Measurements from ENCODE around the gene GRK5.

The GRK5 gene

DNA sequence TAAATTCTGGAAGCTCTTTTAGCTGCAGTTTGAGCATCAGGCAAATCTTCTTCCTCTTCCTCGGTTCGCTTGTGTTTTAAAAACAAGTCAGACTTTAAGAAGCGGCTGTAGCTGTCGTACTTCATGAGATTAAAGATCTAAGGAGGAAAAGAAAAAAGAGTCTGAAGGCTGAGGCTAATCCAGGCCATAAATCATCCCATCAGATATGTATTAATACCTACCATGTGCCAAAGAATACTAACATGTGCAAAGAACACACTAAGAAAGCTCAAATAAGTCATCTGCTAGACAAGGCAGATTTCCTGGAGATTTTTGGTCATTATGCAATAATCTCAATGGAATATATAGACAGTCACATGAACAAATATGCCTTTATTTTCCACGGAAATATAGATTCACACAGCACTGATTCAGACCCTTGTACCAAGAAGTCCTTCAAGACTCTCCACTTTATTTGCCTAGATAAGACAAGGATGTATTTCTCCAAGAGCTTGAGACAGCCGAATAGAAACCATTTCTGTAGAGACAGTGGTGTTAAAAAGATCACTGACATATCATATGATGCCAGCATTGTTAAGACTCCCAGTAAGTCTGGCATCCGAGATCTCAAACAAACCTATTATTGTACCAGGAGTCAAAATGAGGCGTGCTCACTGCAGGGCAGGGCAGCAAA, 292.9 kb downstream of the GRK5 start:
- Mint-ChIP-seq H3K4me1 (ENCODE audit: low read depth) (peaks cover 93% of the 10 kb centered on the region), H3K27ac (peak overlapping the region; percentile 100), H3K4me3 (peak overlapping the region; percentile 83), H3K36me3 (peaks cover 22% of the 10 kb centered on the region), H3K27me3 (no peaks in the 10 kb centered on the region), H3K9me3 (ENCODE audit: low read depth) (no peaks in the 10 kb centered on the region)

DNA sequence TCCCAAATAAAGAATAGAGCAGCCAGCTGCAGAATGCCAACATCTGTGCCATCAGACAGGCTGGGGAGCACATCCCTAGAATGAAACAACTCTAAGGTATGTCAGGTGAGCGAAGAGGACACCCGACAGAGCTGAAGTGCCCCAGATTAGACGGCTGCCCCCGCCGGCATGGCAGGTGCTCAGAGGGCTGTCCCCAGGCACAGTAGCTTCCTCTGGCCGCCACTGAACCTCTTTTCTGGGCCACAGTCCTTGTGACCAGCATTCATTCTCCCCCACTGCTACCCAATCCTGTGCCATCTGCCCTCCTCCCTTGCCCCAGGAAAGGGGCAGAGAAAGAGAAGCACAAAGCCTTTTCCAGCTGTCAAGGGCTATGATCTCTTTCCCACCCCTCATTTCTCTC, 293.4 kb downstream of the GRK5 start:
- peak overlapping the region; percentile 100 for H3K27ac Mint-ChIP-seq
- H3K9me3 Mint-ChIP-seq (ENCODE audit: low read depth), result no peaks in the 10 kb centered on the region
- peaks cover 27% of the 10 kb centered on the region for H3K36me3 Mint-ChIP-seq
- H3K27me3 Mint-ChIP-seq, result no peaks in the 10 kb centered on the region
- peaks cover 96% of the 10 kb centered on the region for H3K4me1 Mint-ChIP-seq (ENCODE audit: low read depth)
- H3K4me3 Mint-ChIP-seq, result peak overlapping the region; percentile 83

DNA sequence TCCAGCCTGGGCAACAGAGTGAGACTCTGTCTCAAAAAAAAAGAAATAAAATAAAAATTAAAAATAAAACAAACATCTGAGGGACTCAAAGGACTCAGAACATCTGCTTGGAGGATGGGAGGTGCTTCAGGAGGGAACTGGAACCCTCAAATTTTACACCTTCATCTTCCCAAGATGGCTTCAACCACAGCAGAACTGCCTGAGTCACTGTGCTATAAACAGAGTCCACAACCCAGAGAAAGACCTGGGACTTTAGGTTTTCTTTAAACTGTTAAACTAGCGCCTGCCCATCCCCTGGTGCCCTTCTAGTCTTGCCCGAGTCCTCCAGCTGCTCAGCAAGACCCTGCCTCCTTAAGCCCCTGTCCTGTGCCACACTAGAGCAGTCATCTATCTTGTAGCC, 294.3 kb downstream of the GRK5 start:
- peaks cover 98% of the 10 kb centered on the region for H3K4me1 Mint-ChIP-seq (ENCODE audit: low read depth)
- peaks cover 29% of the 10 kb centered on the region for H3K36me3 Mint-ChIP-seq
- H3K4me3 Mint-ChIP-seq, result peak overlapping the region; percentile 86
- peak overlapping the region; percentile 100 for H3K27ac Mint-ChIP-seq
- H3K27me3 Mint-ChIP-seq, result no peaks in the 10 kb centered on the region
- no peaks in the 10 kb centered on the region for H3K9me3 Mint-ChIP-seq (ENCODE audit: low read depth)

DNA sequence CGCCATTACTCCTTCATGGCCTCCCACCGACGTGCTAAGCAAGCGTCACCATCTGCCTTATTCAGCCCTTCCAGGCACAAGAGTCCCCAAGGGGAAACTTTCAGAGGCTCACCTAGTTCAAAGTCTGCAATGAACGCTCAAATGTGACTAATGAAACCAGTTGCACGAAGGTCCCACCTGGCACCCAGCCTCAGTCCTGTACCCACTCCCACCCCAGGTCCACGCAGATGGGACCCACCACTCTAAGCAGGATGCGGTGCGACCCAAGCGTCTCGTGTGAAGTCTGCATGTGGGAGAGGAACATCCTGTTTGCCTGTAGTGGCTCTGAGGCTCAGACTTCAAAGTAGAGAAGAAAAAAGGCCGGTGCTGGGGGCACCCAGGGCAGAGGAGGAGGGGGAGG, 294.8 kb downstream of the GRK5 start:
- Mint-ChIP-seq H3K4me3 (peak overlapping the region; percentile 86), H3K27ac (peak overlapping the region; percentile 100), H3K4me1 (ENCODE audit: low read depth) (peaks cover 98% of the 10 kb centered on the region), H3K27me3 (no peaks in the 10 kb centered on the region), H3K36me3 (peaks cover 29% of the 10 kb centered on the region), H3K9me3 (ENCODE audit: low read depth) (no peaks in the 10 kb centered on the region)

DNA sequence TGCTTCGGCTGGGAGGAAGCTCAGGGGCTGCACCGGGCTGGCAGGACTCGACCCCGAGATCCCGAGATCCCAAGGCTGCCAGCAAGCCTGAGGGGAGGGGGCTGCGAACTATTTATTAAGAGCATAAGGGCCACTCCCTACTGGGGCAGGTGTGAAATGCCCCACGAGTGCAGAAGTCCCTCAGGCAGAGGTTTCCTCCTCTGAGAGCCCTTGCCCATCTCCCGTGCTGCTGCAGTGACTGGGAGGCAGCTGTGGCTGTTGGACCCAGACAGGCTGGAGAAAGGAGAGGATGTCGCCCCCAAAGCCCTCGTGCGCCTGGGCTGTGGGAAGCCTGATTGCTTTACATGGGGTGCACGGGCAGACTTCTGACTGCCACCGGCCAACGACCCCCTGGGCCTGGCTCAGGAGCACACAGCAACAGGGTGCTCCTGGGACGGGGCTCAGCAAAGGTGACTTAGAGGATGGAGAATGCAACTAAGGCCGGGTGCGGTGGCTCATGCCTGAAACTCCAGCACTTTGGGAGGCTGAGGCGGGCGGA, 295.3 kb downstream of the GRK5 start:
- Mint-ChIP-seq H3K9me3 (ENCODE audit: low read depth) (no peaks in the 10 kb centered on the region), H3K27ac (peak overlapping the region; percentile 100), H3K4me1 (ENCODE audit: low read depth) (peaks cover 97% of the 10 kb centered on the region), H3K4me3 (peak overlapping the region; percentile 86), H3K36me3 (peaks cover 29% of the 10 kb centered on the region), H3K27me3 (no peaks in the 10 kb centered on the region)

DNA sequence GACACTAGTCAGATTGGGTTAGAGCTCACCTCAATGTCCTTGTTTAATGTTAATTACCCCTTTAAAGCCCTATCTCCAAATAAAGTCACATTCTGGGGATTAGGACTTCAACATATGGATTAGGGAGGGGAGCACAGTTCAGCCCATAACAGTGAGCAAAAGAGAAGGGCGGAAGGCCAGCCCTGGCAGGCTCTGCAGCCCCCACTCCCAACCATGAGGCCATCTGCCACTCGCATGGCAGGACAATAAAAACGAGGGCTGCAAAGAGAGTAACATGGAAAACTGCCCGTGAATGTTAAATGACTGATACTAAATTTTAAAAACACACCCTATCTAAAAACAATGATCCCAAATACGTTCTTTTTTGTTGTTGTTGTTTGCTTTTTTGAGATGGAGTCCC, 296.4 kb downstream of the GRK5 start:
- H3K4me3 Mint-ChIP-seq, result peak overlapping the region; percentile 64
- H3K9me3 Mint-ChIP-seq (ENCODE audit: low read depth), result no peaks in the 10 kb centered on the region
- H3K27me3 Mint-ChIP-seq, result no peaks in the 10 kb centered on the region
- H3K36me3 Mint-ChIP-seq, result peaks cover 30% of the 10 kb centered on the region
- H3K27ac Mint-ChIP-seq, result peak overlapping the region; percentile 100
- peaks cover 93% of the 10 kb centered on the region for H3K4me1 Mint-ChIP-seq (ENCODE audit: low read depth)

DNA sequence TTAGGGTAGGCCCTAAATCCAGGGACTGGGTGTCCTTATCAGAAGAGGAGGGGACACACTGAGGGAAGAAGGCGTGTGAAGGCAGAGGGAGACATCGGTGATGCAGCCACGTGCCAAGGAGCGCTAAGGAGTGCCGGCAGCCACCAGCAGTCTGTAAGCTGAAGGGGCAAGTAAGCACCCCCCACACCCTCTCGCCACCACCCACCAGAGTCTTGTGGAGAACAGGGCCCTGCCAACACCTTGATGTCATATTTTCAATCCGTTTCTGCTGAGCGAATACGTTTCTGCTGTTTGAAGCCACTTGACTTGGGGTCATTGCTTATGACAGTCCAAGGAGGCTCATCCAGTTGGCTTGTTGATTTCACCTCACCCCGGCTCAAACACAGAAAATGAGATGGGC, 297.3 kb downstream of the GRK5 start:
- H3K27me3 Mint-ChIP-seq, result no peaks in the 10 kb centered on the region
- peak overlapping the region; percentile 64 for H3K4me3 Mint-ChIP-seq
- H3K36me3 Mint-ChIP-seq, result peaks cover 25% of the 10 kb centered on the region
- H3K9me3 Mint-ChIP-seq (ENCODE audit: low read depth), result no peaks in the 10 kb centered on the region
- H3K27ac Mint-ChIP-seq, result peak overlapping the region; percentile 100
- H3K4me1 Mint-ChIP-seq (ENCODE audit: low read depth), result peaks cover 89% of the 10 kb centered on the region

DNA sequence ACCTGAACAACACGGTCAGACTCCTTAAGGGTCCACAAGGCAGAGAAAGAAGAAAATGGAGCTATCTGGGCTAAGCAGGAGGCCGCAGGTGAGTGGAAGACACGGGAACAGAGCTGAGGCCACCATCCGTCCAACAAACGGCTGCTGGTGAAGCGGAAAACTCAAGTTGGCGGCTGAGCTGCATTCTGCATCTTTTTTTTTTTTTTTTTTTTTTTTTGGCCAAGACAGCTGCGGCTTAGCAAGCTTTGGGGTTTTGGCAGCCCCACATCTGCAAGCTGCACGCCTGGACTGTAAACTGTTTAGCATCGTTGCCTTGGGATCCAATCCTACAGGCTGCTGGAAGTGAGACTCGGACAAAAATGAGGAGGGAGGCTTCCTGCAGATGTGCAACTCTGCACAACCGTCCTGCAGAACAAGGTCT, 297.8 kb downstream of the GRK5 start:
- Mint-ChIP-seq H3K4me3 (peak overlapping the region; percentile 70), H3K4me1 (ENCODE audit: low read depth) (peaks cover 88% of the 10 kb centered on the region), H3K27me3 (no peaks in the 10 kb centered on the region), H3K27ac (peak overlapping the region; percentile 100), H3K36me3 (peaks cover 24% of the 10 kb centered on the region), H3K9me3 (ENCODE audit: low read depth) (no peaks in the 10 kb centered on the region)
